Kidney (tissue), 14 donors: ENCODE data around the gene OSBPL2. TPM values are rescaled to one million over a fixed set of nuclear protein-coding genes. Genes with fewer than 3 reads are reported as not detected.

Source experiments
- DNase-seq, 5 donors: peaks; one replicate each; pipeline ENCODE4 v3.0.0-alpha.2; 2013 to 2020
- FAIRE-seq: peaks from 2 replicates; lab custom pipeline; 2012; peaks lifted over from hg19 to GRCh38; lab: Jason Lieb, UNC
- H3K27ac ChIP-seq, 2 donors: one replicate each; pipeline ENCODE4 v1.7.0; 2013; ENCODE audit warnings: low read depth in 2 of 2, low read length in 2 of 2, inconsistent platforms in 1 of 2
- H3K27me3 ChIP-seq: one replicate; pipeline ENCODE4 v1.7.1; 2013; ENCODE audit warnings: low read length, inconsistent platforms; ENCODE audit not compliant: control insufficient read depth, insufficient read depth
- H3K36me3 ChIP-seq, 3 donors: one replicate each; pipeline versions ENCODE4 v1.7.0 to v1.7.1; 2013; ENCODE audit warnings: low read length in 3 of 3, control low read depth in 1 of 3, inconsistent platforms in 1 of 3; ENCODE audit not compliant: insufficient read depth in 3 of 3, control insufficient read depth in 2 of 3
- H3K4me1 ChIP-seq, 3 donors: one replicate each; pipeline versions ENCODE4 v1.7.0 to v1.7.1; 2013; ENCODE audit warnings: low read length in 3 of 3, inconsistent platforms in 1 of 3, low read depth in 1 of 3; ENCODE audit not compliant: control insufficient read depth in 2 of 3, insufficient read depth in 2 of 3
- H3K4me3 ChIP-seq, 3 donors: one replicate each; pipeline versions ENCODE4 v1.7.0 to v1.8.1; 2013; ENCODE audit warnings: low read length in 3 of 3, control low read depth in 1 of 3, inconsistent platforms in 1 of 3
- H3K9ac ChIP-seq, 3 donors: one replicate each; pipeline versions ENCODE4 v1.7.0 to v1.7.1; 2013; ENCODE audit warnings: low read length in 3 of 3, control low read depth in 1 of 3, inconsistent platforms in 1 of 3
- H3K9me3 ChIP-seq, 3 donors: one replicate each; pipeline versions ENCODE4 v1.7.0 to v1.7.1; 2013; ENCODE audit warnings: low read length in 3 of 3, control low read depth in 1 of 3, inconsistent platforms in 1 of 3; ENCODE audit not compliant: control insufficient read depth in 2 of 3, insufficient read depth in 1 of 3
- CTCF ChIP-seq: IDR thresholded peaks from 3 replicates; pipeline ENCODE4 v1.5.1; 2012; ENCODE audit warnings: mild to moderate bottlenecking, moderate library complexity, borderline replicate concordance; ENCODE audit not compliant: insufficient read depth; ENCODE audit errors: extremely low read depth
- intact Hi-C: fragments of 100-400 bp; cut with DNase I; formaldehyde crosslinking; loops from one replicate; pipeline ENCODE4 v1.11.1; 2022
- polyA plus RNA-seq: library from polyadenylated mRNA; stranded (reverse); fragments of 350-450 nt; fragmentation: Illumina TruSeq; extraction: RNeasy Lipid Tissue Mini Kit (QIAGEN cat#74804); gene quantifications from one replicate; pipeline ENCODE4 v1.2.3, GENCODE V29; 2014; ENCODE audit warnings: low read depth, low replicate concordance; ENCODE audit not compliant: insufficient read depth
- total RNA-seq: library from RNA; stranded (reverse); fragmentation: NEBNext Ultra II Directional; extraction: Animal tissue kit (Norgen Biotek cat#: 25700); gene quantifications from one replicate; pipeline ENCODE4 v1.2.1, GENCODE V29; 2021
- donor health status: control.
- donor health status: control.
- donor health status: control.
- donor health status: control.
- donor health status: control.
- donor health status: DM: yes; HTN: yes; CAD: no.
- donor health status: Normal renal cell carcinoma (clear cell type).

The OSBPL2 gene
- total and polyA plus RNA-seq, 2 donors from 2014 or later: 20.4 to 57.1 TPM

GRCh38 chr20:62272200-62272599 lies 33.9 kb downstream of the OSBPL2 start:
- Histone ChIP-seq H3K36me3 (peaks cover 3 to 27% (median 20%) of the 10 kb centered on the region in 3 donors), H3K27me3 (no peaks in the 10 kb centered on the region), H3K9me3 (no peaks in the 10 kb centered on the region), H3K9ac (no peak overlapping the region), H3K4me3 (no peak overlapping the region), H3K4me1 (no peaks in the 10 kb centered on the region), H3K27ac (no peak overlapping the region)
- DNase-seq: no peak
- FAIRE-seq: no peak
- intact Hi-C loops: no loop called here
- no peak for TF ChIP-seq CTCF

GRCh38 chr20:62273416-62273815 lies 35.1 kb downstream of the OSBPL2 start:
- no peaks in the 10 kb centered on the region for H3K4me1 ChIP-seq
- H3K36me3 ChIP-seq: peaks cover 5 to 27% (median 18%) of the 10 kb centered on the region in 3 donors
- intact Hi-C loops: no loop called here
- H3K9ac ChIP-seq: no peak overlapping the region
- no peak overlapping the region for H3K4me3 ChIP-seq
- no peaks in the 10 kb centered on the region for H3K27me3 ChIP-seq
- H3K9me3 ChIP-seq: no peaks in the 10 kb centered on the region
- TF ChIP-seq CTCF: no peak
- DNase-seq: no peak
- H3K27ac ChIP-seq: no peak overlapping the region
- FAIRE-seq: no peak

- no peaks in the 10 kb centered on the region for H3K9me3 ChIP-seq
- H3K27me3 ChIP-seq: no peaks in the 10 kb centered on the region
- TF ChIP-seq CTCF: no peak
- DNase-seq (peak in 4 of 5 donors; percentile 60 to 76 (median 70)), FAIRE-seq (no peak)
- no peak overlapping the region for H3K27ac ChIP-seq
- H3K36me3 ChIP-seq: peaks cover 5 to 32% (median 18%) of the 10 kb centered on the region in 3 donors
- no peaks in the 10 kb centered on the region for H3K4me1 ChIP-seq
- intact Hi-C loops: no loop called here
- no peak overlapping the region for H3K9ac ChIP-seq
- no peak overlapping the region for H3K4me3 ChIP-seq
Observed at GRCh38 chr20:62274332-62274950, 36.1 kb downstream of the OSBPL2 start.
